Liver (tissue), 9 donors: ENCODE data around the gene TSPAN18. TPM values are rescaled to one million over a fixed set of nuclear protein-coding genes. Genes with fewer than 3 reads are reported as not detected.

Source experiments
- DNase-seq: peaks from one replicate; pipeline ENCODE4 v3.0.0-alpha.2; 2017; ENCODE audit warnings: low spot score
- H3K27ac ChIP-seq, 2 donors: one replicate each; pipeline ENCODE4 v1.7.0; 2013; ENCODE audit warnings: inconsistent platforms in 2 of 2, low read length in 2 of 2, control low read depth in 1 of 2, low read depth in 1 of 2, mild to moderate bottlenecking in 1 of 2
- H3K27me3 ChIP-seq, 4 donors: one replicate each; pipeline versions ENCODE4 v1.6.1 to v1.7.0; 2013; ENCODE audit warnings: low read length in 3 of 4, inconsistent platforms in 1 of 4, mild to moderate bottlenecking in 1 of 4, moderate library complexity in 1 of 4; ENCODE audit not compliant: control insufficient read depth in 4 of 4, insufficient read depth in 4 of 4
- H3K36me3 ChIP-seq, 4 donors: one replicate each; pipeline versions ENCODE4 v1.6.1 to v1.7.0; 2013; ENCODE audit warnings: low read length in 3 of 4, mild to moderate bottlenecking in 3 of 4, low read depth in 1 of 4, moderate library complexity in 1 of 4; ENCODE audit not compliant: control insufficient read depth in 4 of 4, insufficient read depth in 3 of 4
- H3K4me1 ChIP-seq, 4 donors: one replicate each; pipeline versions ENCODE4 v1.6.1 to v1.7.0; 2013; ENCODE audit warnings: low read length in 3 of 4, mild to moderate bottlenecking in 3 of 4, moderate library complexity in 1 of 4; ENCODE audit not compliant: control insufficient read depth in 4 of 4, insufficient read depth in 4 of 4
- H3K4me3 ChIP-seq, 3 donors: one replicate each; pipeline versions ENCODE4 v1.6.1 to v1.7.0; 2013; ENCODE audit warnings: low read length in 3 of 3, control low read depth in 1 of 3, low read depth in 1 of 3, mild to moderate bottlenecking in 1 of 3
- H3K9ac ChIP-seq, 2 donors: one replicate each; pipeline ENCODE4 v1.7.0; 2013; ENCODE audit warnings: low read length in 2 of 2, mild to moderate bottlenecking in 2 of 2, moderate library complexity in 2 of 2, control low read depth in 1 of 2, low read depth in 1 of 2
- H3K9me3 ChIP-seq, 4 donors: one replicate each; pipeline versions ENCODE4 v1.6.1 to v1.7.0; 2013; ENCODE audit warnings: low read length in 3 of 4; ENCODE audit not compliant: control insufficient read depth in 4 of 4
- ATF3 ChIP-seq: IDR thresholded peaks from 2 replicates; pipeline ENCODE4 v1.6.1; 2016; ENCODE audit warnings: antibody characterized with exemption
- CTCF ChIP-seq: fragments of 150-350 bp; IDR thresholded peaks from 2 replicates; pipeline ENCODE4 v1.5.1; 2017; ENCODE audit warnings: improper control_type of control experiment, low read depth, low read length; ENCODE audit not compliant: missing input control
- EGR1 ChIP-seq, 2 donors: IDR thresholded peaks; 2 replicates each; pipeline ENCODE4 v1.6.1; 2016 to 2018; ENCODE audit warnings: antibody characterized with exemption in 2 of 2, low read depth in 2 of 2
- FOXA2 ChIP-seq: IDR thresholded peaks from 2 replicates; pipeline ENCODE4 v1.6.1; 2016; ENCODE audit warnings: antibody characterized with exemption
- GABPA ChIP-seq, 2 donors: IDR thresholded peaks in 1 of 2; conservative IDR thresholded peaks in 1 of 2; 2 replicates each; pipeline ENCODE4 v1.6.1; 2016; ENCODE audit warnings: antibody characterized with exemption in 2 of 2, mild to moderate bottlenecking in 1 of 2, moderate library complexity in 1 of 2
- HNF4A ChIP-seq, 2 donors: conservative IDR thresholded peaks; 2 replicates each; pipeline ENCODE4 v1.6.1; 2016; ENCODE audit warnings: antibody characterized with exemption in 2 of 2, mild to moderate bottlenecking in 2 of 2
- HNF4G ChIP-seq: IDR thresholded peaks from 2 replicates; pipeline ENCODE4 v1.6.1; 2016; ENCODE audit warnings: antibody characterized with exemption
- JUND ChIP-seq, 2 donors: IDR thresholded peaks; 2 replicates each; pipeline ENCODE4 v1.6.1; 2016; ENCODE audit warnings: antibody characterized with exemption in 2 of 2
- MAX ChIP-seq: IDR thresholded peaks from 2 replicates; pipeline ENCODE4 v1.6.1; 2016; ENCODE audit warnings: antibody characterized with exemption
- NR2F2 ChIP-seq: IDR thresholded peaks from 2 replicates; pipeline ENCODE4 v1.6.1; 2016; ENCODE audit warnings: antibody characterized with exemption
- RAD21 ChIP-seq, 2 donors: IDR thresholded peaks; 2 replicates each; pipeline ENCODE4 v1.6.1; 2016; ENCODE audit warnings: antibody characterized with exemption in 2 of 2, mild to moderate bottlenecking in 2 of 2
- REST ChIP-seq: IDR thresholded peaks from 2 replicates; pipeline ENCODE4 v1.6.1; 2016; ENCODE audit warnings: antibody characterized with exemption, mild to moderate bottlenecking
- RXRA ChIP-seq, 2 donors: IDR thresholded peaks; 2 replicates each; pipeline ENCODE4 v1.6.1; 2017 to 2018; ENCODE audit warnings: antibody characterized with exemption in 2 of 2, mild to moderate bottlenecking in 1 of 2
- SP1 ChIP-seq: IDR thresholded peaks from 2 replicates; pipeline ENCODE4 v1.6.1; 2018; ENCODE audit warnings: antibody characterized with exemption, mild to moderate bottlenecking
- TAF1 ChIP-seq: conservative IDR thresholded peaks from 2 replicates; pipeline ENCODE4 v1.6.1; 2016; ENCODE audit warnings: antibody characterized with exemption, mild to moderate bottlenecking
- YY1 ChIP-seq: IDR thresholded peaks from 2 replicates; pipeline ENCODE4 v1.6.1; 2016; ENCODE audit warnings: antibody characterized with exemption, mild to moderate bottlenecking
- ZBTB33 ChIP-seq: IDR thresholded peaks from 2 replicates; pipeline ENCODE4 v1.6.1; 2016; ENCODE audit warnings: antibody characterized with exemption
- WGBS: extraction: QIAGEN DNeasy Blood & Tissue Kit; methylation state at CpG from one replicate; pipeline ENCODE4 v1.1.7; 2013; 5-methylcytosine and 5-hydroxymethylcytosine counted together
- polyA plus RNA-seq, 2 donors: library from polyadenylated mRNA; stranded (reverse) in 1 of 2; unstranded in 1 of 2; fragments of 200-250 nt in 1 of 2; fragments of >200 nt in 1 of 2; fragmentation: Nextera tagmentation in 1 of 2; extraction: Ambion mirVana in 1 of 2; gene quantifications; one replicate each; pipeline versions ENCODE4 v1.2.1 to v1.2.3, GENCODE V29; 2013 to 2015
- total RNA-seq, 2 donors: library from RNA; depleted of rRNA; stranded (reverse); fragments of >200 nt; gene quantifications; one replicate each; pipeline ENCODE4 v1.2.3, GENCODE V29; 2014
- donor health status: healthy.
- donor health status: healthy.
- donor health status: healthy.
- donor health status: healthy.
- donor health status: healthy.

TSPAN18 gene
- total and polyA plus RNA-seq, 4 donors, result 1.2 to 5.0 (median 2.8) TPM

GRCh38 chr11:44774731-44775130 is 48.0 kb downstream of the TSPAN18 start:
- TF ChIP-seq RAD21 (IDR thresholded peaks at IDR 0.05) (no peak), TAF1 (no peak), MAX (no peak), ZBTB33 (no peak), ATF3 (no peak), HNF4A (conservative IDR thresholded peaks at IDR 0.05) (no peak), YY1 (no peak), JUND (IDR thresholded peaks at IDR 0.05) (no peak), HNF4G (no peak), NR2F2 (no peak), FOXA2 (no peak), CTCF (no peak), EGR1 (IDR thresholded peaks at IDR 0.05; ENCODE audit: low read depth in 2 of 2) (no peak), RXRA (IDR thresholded peaks at IDR 0.05) (no peak)
- no peak overlapping the region for H3K9ac ChIP-seq
- DNase-seq, result no peak
- 43% methylated on average over 4 of the region's 4 CpGs for WGBS
- no peaks in the 10 kb centered on the region for H3K27me3 ChIP-seq
- no peaks in the 10 kb centered on the region for H3K9me3 ChIP-seq
- peaks cover 0 to 5% (median 0%) of the 10 kb centered on the region in 4 donors for H3K4me1 ChIP-seq
- no peaks in the 10 kb centered on the region for H3K36me3 ChIP-seq
- no peak overlapping the region for H3K4me3 ChIP-seq
- no peak overlapping the region for H3K27ac ChIP-seq

- WGBS, result 33% methylated on average over 12 of the region's 12 CpGs
- TF ChIP-seq HNF4G (no peak), GABPA (IDR thresholded peaks at IDR 0.05 in 1 of 2, conservative IDR thresholded peaks at IDR 0.05 in 1 of 2) (no peak), RXRA (IDR thresholded peaks at IDR 0.05) (no peak), ZBTB33 (no peak), TAF1 (no peak), RAD21 (IDR thresholded peaks at IDR 0.05) (peak; percentile 75 to 85), SP1 (no peak), REST (no peak), YY1 (no peak), ATF3 (no peak), FOXA2 (no peak), MAX (no peak), CTCF (peak; percentile 72), NR2F2 (no peak), JUND (IDR thresholded peaks at IDR 0.05) (no peak), EGR1 (IDR thresholded peaks at IDR 0.05; ENCODE audit: low read depth in 2 of 2) (no peak)
- peak; percentile 69 for DNase-seq
- Histone ChIP-seq H3K27me3 (no peaks in the 10 kb centered on the region), H3K4me1 (no peaks in the 10 kb centered on the region), H3K27ac (no peak overlapping the region), H3K4me3 (no peak overlapping the region), H3K36me3 (no peaks in the 10 kb centered on the region), H3K9ac (no peak overlapping the region), H3K9me3 (no peaks in the 10 kb centered on the region)
Observed at GRCh38 chr11:44775366-44775984, 48.7 kb downstream of the TSPAN18 start.
